ENCODE measurements around the gene EME1. TPM values are rescaled to one million over a fixed set of nuclear protein-coding genes. Genes with fewer than 3 reads are reported as not detected.
"Not testable (repeated sequence)": the region's sequence is repeated elsewhere in the genome, so short reads cannot be mapped to it uniquely, and the experiment has no call there.

EME1 gene
- total and polyA plus RNA-seq, 5 donors, result 0.36 to 0.59 (median 0.46) TPM; not detected in 2

- H3K4me3 ChIP-seq (ENCODE audit: low read length); H3K4me1 ChIP-seq (ENCODE audit: control insufficient read depth, insufficient read depth, low read length); H3K27me3 ChIP-seq (ENCODE audit: control insufficient read depth, insufficient read depth); H3K9me3 ChIP-seq (ENCODE audit: control insufficient read depth, low read length); DNase-seq; intact Hi-C loops (cut with DNase I); H3K27ac ChIP-seq (ENCODE audit: low read length); ATAC-seq: not testable (repeated sequence)
- 94% methylated on average over 3 of the region's 3 CpGs for WGBS
These were observed 25.6 kb downstream of the EME1 start for GRCh38 chr17:50398672-50399071.

- DNase-seq; H3K4me3 ChIP-seq (ENCODE audit: low read length); ATAC-seq; intact Hi-C loops (cut with DNase I); H3K4me1 ChIP-seq (ENCODE audit: control insufficient read depth, insufficient read depth, low read length); H3K27me3 ChIP-seq (ENCODE audit: control insufficient read depth, insufficient read depth); H3K9me3 ChIP-seq (ENCODE audit: control insufficient read depth, low read length); H3K27ac ChIP-seq (ENCODE audit: low read length): not testable (repeated sequence)
- WGBS, result 94% methylated on average over 8 of the region's 8 CpGs
These were observed 26.6 kb downstream of the EME1 start for GRCh38 chr17:50399591-50399990.

GRCh38 chr17:50405351-50405750 is 32.3 kb downstream of the EME1 start:
- H3K27ac ChIP-seq (ENCODE audit: low read length); H3K9me3 ChIP-seq (ENCODE audit: control insufficient read depth, low read length); intact Hi-C loops (cut with DNase I); DNase-seq; H3K4me3 ChIP-seq (ENCODE audit: low read length); H3K4me1 ChIP-seq (ENCODE audit: control insufficient read depth, insufficient read depth, low read length); H3K27me3 ChIP-seq (ENCODE audit: control insufficient read depth, insufficient read depth); ATAC-seq: not testable (repeated sequence)
- 86% methylated on average over 4 of the region's 4 CpGs for WGBS

- no peaks in the 10 kb centered on the region for H3K4me1 ChIP-seq (ENCODE audit: control insufficient read depth, insufficient read depth, low read length)
- ATAC-seq, result no peak
- H3K9me3 ChIP-seq (ENCODE audit: control insufficient read depth, low read length), result no peaks in the 10 kb centered on the region
- no peak overlapping the region for H3K27ac ChIP-seq (ENCODE audit: low read length)
- intact Hi-C loops (cut with DNase I), result no loop called here
- no peak overlapping the region for H3K4me3 ChIP-seq (ENCODE audit: low read length)
- no peaks in the 10 kb centered on the region for H3K27me3 ChIP-seq (ENCODE audit: control insufficient read depth, insufficient read depth)
- WGBS, result 70% methylated on average over 5 of the region's 5 CpGs
- DNase-seq, result no peak
These were observed 33.5 kb downstream of the EME1 start for GRCh38 chr17:50406578-50406977.

- Histone ChIP-seq H3K4me3 (ENCODE audit: low read length) (no peak overlapping the region), H3K4me1 (ENCODE audit: control insufficient read depth, insufficient read depth, low read length) (no peaks in the 10 kb centered on the region), H3K27ac (ENCODE audit: low read length) (no peak overlapping the region), H3K9me3 (ENCODE audit: control insufficient read depth, low read length) (no peaks in the 10 kb centered on the region), H3K27me3 (ENCODE audit: control insufficient read depth, insufficient read depth) (no peaks in the 10 kb centered on the region)
- ATAC-seq (no peak), DNase-seq (no peak)
- intact Hi-C loops (cut with DNase I), result no loop called here
- WGBS, result 85% methylated on average over 4 of the region's 4 CpGs
These were observed 34.9 kb downstream of the EME1 start for GRCh38 chr17:50407921-50408320.

- ATAC-seq (no peak), DNase-seq (no peak)
- H3K9me3 ChIP-seq (ENCODE audit: control insufficient read depth, low read length), result no peaks in the 10 kb centered on the region
- no peaks in the 10 kb centered on the region for H3K27me3 ChIP-seq (ENCODE audit: control insufficient read depth, insufficient read depth)
- H3K4me1 ChIP-seq (ENCODE audit: control insufficient read depth, insufficient read depth, low read length), result no peaks in the 10 kb centered on the region
- intact Hi-C loops (cut with DNase I), result no loop called here
- H3K27ac ChIP-seq (ENCODE audit: low read length), result no peak overlapping the region
- 83% methylated on average over 4 of the region's 4 CpGs for WGBS
- no peak overlapping the region for H3K4me3 ChIP-seq (ENCODE audit: low read length)
These were observed 39.2 kb downstream of the EME1 start for GRCh38 chr17:50412188-50412732.

GRCh38 chr17:50414808-50415207 is 41.8 kb downstream of the EME1 start:
- Histone ChIP-seq H3K27me3 (ENCODE audit: control insufficient read depth, insufficient read depth) (no peaks in the 10 kb centered on the region), H3K4me1 (ENCODE audit: control insufficient read depth, insufficient read depth, low read length) (no peaks in the 10 kb centered on the region), H3K9me3 (ENCODE audit: control insufficient read depth, low read length) (no peaks in the 10 kb centered on the region), H3K27ac (ENCODE audit: low read length) (no peak overlapping the region), H3K4me3 (ENCODE audit: low read length) (no peak overlapping the region)
- ATAC-seq (no peak), DNase-seq (no peak)
- intact Hi-C loops (cut with DNase I), result no loop called here
- WGBS, result 82% methylated on average over 3 of the region's 3 CpGs

- H3K4me1 ChIP-seq (ENCODE audit: control insufficient read depth, insufficient read depth, low read length); DNase-seq; H3K4me3 ChIP-seq (ENCODE audit: low read length); H3K27ac ChIP-seq (ENCODE audit: low read length); H3K9me3 ChIP-seq (ENCODE audit: control insufficient read depth, low read length); ATAC-seq; H3K27me3 ChIP-seq (ENCODE audit: control insufficient read depth, insufficient read depth); intact Hi-C loops (cut with DNase I): not testable (repeated sequence)
- WGBS, result 97% methylated on average over 10 of the region's 10 CpGs
These were observed 46.5 kb downstream of the EME1 start for GRCh38 chr17:50419577-50419976.

- Histone ChIP-seq H3K4me3 (ENCODE audit: low read length) (no peak overlapping the region), H3K4me1 (ENCODE audit: control insufficient read depth, insufficient read depth, low read length) (peaks cover 6% of the 10 kb centered on the region), H3K27me3 (ENCODE audit: control insufficient read depth, insufficient read depth) (no peaks in the 10 kb centered on the region), H3K27ac (ENCODE audit: low read length) (peak overlapping the region; percentile 70), H3K9me3 (ENCODE audit: control insufficient read depth, low read length) (no peaks in the 10 kb centered on the region)
- intact Hi-C loops (cut with DNase I), result no loop called here
- DNase-seq (peak in 2 of 3 donors; percentile 37 to 70), ATAC-seq (peak; percentile 84 to 88)
- 68% methylated on average over 6 of the region's 6 CpGs for WGBS
These were observed 47.5 kb downstream of the EME1 start for GRCh38 chr17:50420419-50421112.

GRCh38 chr17:50421308-50422051 is 48.5 kb downstream of the EME1 start:
- WGBS, result 31% methylated on average over 3 of the region's 3 CpGs
- peak overlapping the region; percentile 36 for H3K4me3 ChIP-seq (ENCODE audit: low read length)
- H3K4me1 ChIP-seq (ENCODE audit: control insufficient read depth, insufficient read depth, low read length), result peaks cover 7% of the 10 kb centered on the region
- H3K27ac ChIP-seq (ENCODE audit: low read length), result peak overlapping the region; percentile 55
- ATAC-seq (no peak), DNase-seq (no peak)
- no peaks in the 10 kb centered on the region for H3K27me3 ChIP-seq (ENCODE audit: control insufficient read depth, insufficient read depth)
- intact Hi-C loops (cut with DNase I), result no loop called here
- H3K9me3 ChIP-seq (ENCODE audit: control insufficient read depth, low read length), result no peaks in the 10 kb centered on the region

GRCh38 chr17:50422738-50423137 is 49.7 kb downstream of the EME1 start:
- H3K4me1 ChIP-seq (ENCODE audit: control insufficient read depth, insufficient read depth, low read length), result peaks cover 11% of the 10 kb centered on the region

More at GRCh38 chr17:50422738-50423137, 49.7 kb downstream of the EME1 start:
- WGBS, result 96% methylated on average over 2 of the region's 2 CpGs
- no peak overlapping the region for H3K4me3 ChIP-seq (ENCODE audit: low read length)
- H3K9me3 ChIP-seq (ENCODE audit: control insufficient read depth, low read length), result no peaks in the 10 kb centered on the region
- no peak overlapping the region for H3K27ac ChIP-seq (ENCODE audit: low read length)
- ATAC-seq (no peak), DNase-seq (no peak)
- H3K27me3 ChIP-seq (ENCODE audit: control insufficient read depth, insufficient read depth), result no peaks in the 10 kb centered on the region
- intact Hi-C loops (cut with DNase I), result no loop called here
